ENCODE results near the gene STX16. TPM values are rescaled to one million over a fixed set of nuclear protein-coding genes. Genes with fewer than 3 reads are reported as not detected.

The STX16 gene
- total RNA-seq, 1 donor from 2014 or later, result 24.7 TPM

GRCh38 chr20:58703765-58704371, 52.8 kb downstream of the STX16 start:
- no peak overlapping the region for H3K27ac ChIP-seq
- peaks cover 29 to 57% of the 10 kb centered on the region in 2 donors for H3K36me3 ChIP-seq
- intact Hi-C loops (cut with DNase I), result no loop called here

GRCh38 chr20:58705208-58705926, 54.3 kb downstream of the STX16 start:
- Histone ChIP-seq H3K27ac (no peak overlapping the region), H3K4me1 (no peaks in the 10 kb centered on the region), H3K27me3 (no peaks in the 10 kb centered on the region), H3K9me3 (no peaks in the 10 kb centered on the region), H3K4me3 (no peak overlapping the region), H3K36me3 (peaks cover 25 to 54% of the 10 kb centered on the region in 2 donors)
- DNase-seq (ENCODE audit: low spot score in 2 of 2), result no peak
- intact Hi-C loops (cut with DNase I), result no loop called here
- TF ChIP-seq CTCF (IDR thresholded peaks at IDR 0.05), result no peak

More at GRCh38 chr20:58703765-58704371, 52.8 kb downstream of the STX16 start:
- no peak for DNase-seq (ENCODE audit: low spot score in 2 of 2)
- H3K4me3 ChIP-seq, result no peak overlapping the region
- H3K27me3 ChIP-seq, result no peaks in the 10 kb centered on the region
- H3K9me3 ChIP-seq, result no peaks in the 10 kb centered on the region
- no peak for TF ChIP-seq CTCF (IDR thresholded peaks at IDR 0.05)
- H3K4me1 ChIP-seq, result no peaks in the 10 kb centered on the region

GRCh38 chr20:58706150-58706892, 55.2 kb downstream of the STX16 start:
- intact Hi-C loops (cut with DNase I), result no loop called here
- TF ChIP-seq CTCF (IDR thresholded peaks at IDR 0.05), result no peak

GRCh38 chr20:58706975-58707681, 56.0 kb downstream of the STX16 start:
- Histone ChIP-seq H3K4me1 (no peaks in the 10 kb centered on the region), H3K36me3 (peaks cover 25 to 48% of the 10 kb centered on the region in 2 donors), H3K27ac (no peak overlapping the region), H3K9me3 (no peaks in the 10 kb centered on the region), H3K27me3 (no peaks in the 10 kb centered on the region), H3K4me3 (no peak overlapping the region)
- no peak for TF ChIP-seq CTCF (IDR thresholded peaks at IDR 0.05)
- intact Hi-C loops (cut with DNase I), result no loop called here
- DNase-seq (ENCODE audit: low spot score in 2 of 2), result peak in 1 of 2 donors; percentile 38

More at GRCh38 chr20:58706150-58706892, 55.2 kb downstream of the STX16 start:
- Histone ChIP-seq H3K27me3 (no peaks in the 10 kb centered on the region), H3K4me3 (no peak overlapping the region), H3K36me3 (peaks cover 25 to 54% of the 10 kb centered on the region in 2 donors), H3K27ac (no peak overlapping the region), H3K4me1 (no peaks in the 10 kb centered on the region), H3K9me3 (no peaks in the 10 kb centered on the region)
- DNase-seq (ENCODE audit: low spot score in 2 of 2), result peak in 1 of 2 donors; percentile 47

GRCh38 chr20:58707770-58708169, 56.7 kb downstream of the STX16 start:
- no peak for DNase-seq (ENCODE audit: low spot score in 2 of 2)
- no peak overlapping the region for H3K27ac ChIP-seq
- H3K4me1 ChIP-seq, result no peaks in the 10 kb centered on the region
- TF ChIP-seq CTCF (IDR thresholded peaks at IDR 0.05), result no peak
- H3K4me3 ChIP-seq, result no peak overlapping the region
- no peaks in the 10 kb centered on the region for H3K9me3 ChIP-seq
- H3K27me3 ChIP-seq, result no peaks in the 10 kb centered on the region
- intact Hi-C loops (cut with DNase I), result no loop called here
- H3K36me3 ChIP-seq, result peaks cover 25 to 45% of the 10 kb centered on the region in 2 donors
